H1 (cell line): ENCODE results near the gene UQCRFS1. TPM values are rescaled to one million over a fixed set of nuclear protein-coding genes. Genes with fewer than 3 reads are reported as not detected.

ENCODE experiments used
- CTCF ChIA-PET: fragments of 300-600 bp; sonication (Branson Sonifier 250); formaldehyde crosslinking; loops from one replicate; lab custom pipeline; 2021; ENCODE audit not compliant: partially characterized antibody; lab: Charles Lee
- POLR2A ChIA-PET: fragments of 300-600 bp; sonication (Branson Sonifier 250); formaldehyde crosslinking; loops from one replicate; lab custom pipeline; 2021; ENCODE audit warnings: inconsistent platforms; ENCODE audit not compliant: partially characterized antibody; lab: Charles Lee
- DNase-seq, 2 experiments: peaks; one replicate each; pipeline versions ENCODE4 v3.0.0 to v3.0.0-alpha.2; 2010 to 2022; ENCODE audit warnings: low spot score in 2 of 2, low read depth in 1 of 2, mixed read lengths in 1 of 2
- FAIRE-seq: peaks from 2 replicates; lab custom pipeline; 2011; peaks lifted over from hg19 to GRCh38; lab: Jason Lieb, UNC
- H2AFZ ChIP-seq: 2 replicates; pipeline ENCODE4 v1.8.1; 2012; ENCODE audit warnings: low read length, inconsistent platforms
- H2AK5ac ChIP-seq: 2 replicates; pipeline ENCODE4 v1.6.1; 2013; ENCODE audit warnings: low read depth, low read length
- H2BK120ac ChIP-seq: replicated peaks from 2 replicates; pipeline ENCODE3; 2013; ENCODE audit warnings: low read depth, low read length, inconsistent platforms
- H2BK12ac ChIP-seq: 2 replicates; pipeline ENCODE4 v1.6.1; 2013; ENCODE audit warnings: low read depth, low read length
- H2BK15ac ChIP-seq: 2 replicates; pipeline ENCODE4 v1.6.1; 2013; ENCODE audit warnings: low read length
- H2BK20ac ChIP-seq: 2 replicates; pipeline ENCODE4 v1.6.1; 2013; ENCODE audit warnings: low read length
- H2BK5ac ChIP-seq: 2 replicates; pipeline ENCODE4 v1.6.1; 2013; ENCODE audit warnings: low read depth, low read length
- H3K14ac ChIP-seq: 2 replicates; pipeline ENCODE4 v1.6.1; 2013; ENCODE audit warnings: inconsistent platforms; ENCODE audit not compliant: insufficient read length
- H3K18ac ChIP-seq: 2 replicates; pipeline ENCODE4 v1.6.1; 2013; ENCODE audit warnings: low read length; ENCODE audit errors: extremely low read depth
- H3K23ac ChIP-seq: 2 replicates; pipeline ENCODE4 v1.6.1; 2013; ENCODE audit warnings: inconsistent platforms; ENCODE audit not compliant: insufficient read length
- H3K23me2 ChIP-seq: 2 replicates; pipeline ENCODE4 v1.6.1; 2013; ENCODE audit warnings: low read depth, low read length
- H3K27ac ChIP-seq: 2 replicates; pipeline ENCODE4 v1.6.1; 2011; ENCODE audit warnings: low read depth, low read length, inconsistent platforms
- H3K27me3 ChIP-seq, 4 experiments: replicated peaks in 1 of 4; 1 replicate in 1 of 4; 2 replicates in 3 of 4; pipeline versions ENCODE4 v1.6.1 to v1.8.1; 2011 to 2013; ENCODE audit warnings: low read length in 3 of 4, mild to moderate bottlenecking in 3 of 4, inconsistent platforms in 2 of 4, mixed read lengths in 2 of 4, moderate library complexity in 1 of 4; ENCODE audit not compliant: control insufficient read depth in 3 of 4, insufficient read depth in 3 of 4; ENCODE audit errors: extremely low read depth in 1 of 4
- H3K36me3 ChIP-seq, 4 experiments: 2 replicates each; pipeline versions ENCODE4 v1.6.1 to v1.8.1; 2011 to 2013; ENCODE audit warnings: mild to moderate bottlenecking in 4 of 4, low read length in 3 of 4, moderate library complexity in 2 of 4, control low read depth in 1 of 4, inconsistent platforms in 1 of 4; ENCODE audit not compliant: insufficient read depth in 4 of 4, control insufficient read depth in 2 of 4
- H3K4ac ChIP-seq: replicated peaks from 2 replicates; pipeline ENCODE3; 2013; ENCODE audit warnings: low read length, low read depth, mixed read lengths, inconsistent platforms; ENCODE audit not compliant: insufficient read length
- H3K4me1 ChIP-seq, 4 experiments: replicated peaks in 1 of 4; 1 replicate in 1 of 4; 2 replicates in 3 of 4; pipeline versions ENCODE4 v1.6.1 to v1.8.1; 2011 to 2013; ENCODE audit warnings: low read length in 3 of 4, inconsistent platforms in 2 of 4, mixed read lengths in 1 of 4; ENCODE audit not compliant: insufficient read depth in 4 of 4, control insufficient read depth in 3 of 4
- H3K4me2 ChIP-seq, 2 experiments: 2 replicates each; pipeline versions ENCODE4 v1.6.1 to v1.8.1; 2011 to 2013; ENCODE audit warnings: low read depth in 2 of 2, low read length in 2 of 2, control low read depth in 1 of 2, inconsistent platforms in 1 of 2, mild to moderate bottlenecking in 1 of 2; ENCODE audit not compliant: insufficient read depth in 1 of 2
- H3K4me3 ChIP-seq, 4 experiments: fragments of 200-600, 300-600 bp in 1 of 4; sonication (generic), shearing (Covaris generic), sonication (Bioruptor Twin) in 1 of 4; 2 replicates each; pipeline versions ENCODE4 v1.5.1 to v1.8.1; 2011 to 2016; ENCODE audit warnings: low read length in 4 of 4, low read depth in 3 of 4, control low read depth in 2 of 4, inconsistent platforms in 2 of 4, mild to moderate bottlenecking in 2 of 4, mixed read lengths in 1 of 4, moderate library complexity in 1 of 4; ENCODE audit not compliant: insufficient read depth in 2 of 4; ENCODE audit errors: extremely low read depth in 1 of 4
- H3K56ac ChIP-seq: replicated peaks from 2 replicates; pipeline ENCODE3; 2013; ENCODE audit warnings: low read depth, mild to moderate bottlenecking, mixed read lengths, low read length, inconsistent platforms; ENCODE audit not compliant: insufficient read length
- H3K79me1 ChIP-seq: 2 replicates; pipeline ENCODE4 v1.6.1; 2013; ENCODE audit warnings: low read depth, low read length, control low read depth
- H3K79me2 ChIP-seq, 2 experiments: 2 replicates each; pipeline versions ENCODE4 v1.6.1 to v1.8.1; 2012 to 2013; ENCODE audit warnings: low read length in 2 of 2, mild to moderate bottlenecking in 2 of 2, inconsistent platforms in 1 of 2; ENCODE audit not compliant: insufficient read depth in 2 of 2, control insufficient read depth in 1 of 2
- H3K9ac ChIP-seq, 4 experiments: replicated peaks in 1 of 4; 1 replicate in 1 of 4; 2 replicates in 3 of 4; pipeline versions ENCODE4 v1.6.1 to v1.8.1; 2011 to 2013; ENCODE audit warnings: low read depth in 3 of 4, low read length in 3 of 4, control low read depth in 2 of 4, mild to moderate bottlenecking in 2 of 4, moderate library complexity in 2 of 4, inconsistent platforms in 1 of 4; ENCODE audit errors: extremely low read depth in 1 of 4
- H3K9me3 ChIP-seq, 2 experiments: 2 replicates each; pipeline versions ENCODE4 v1.6.1 to v1.8.1; 2012 to 2013; ENCODE audit warnings: mild to moderate bottlenecking in 2 of 2, moderate library complexity in 2 of 2, control low read depth in 1 of 2, inconsistent platforms in 1 of 2, low read depth in 1 of 2, low read length in 1 of 2, mixed read lengths in 1 of 2; ENCODE audit not compliant: insufficient read depth in 2 of 2
- H4K20me1 ChIP-seq, 2 experiments: replicated peaks in 1 of 2; 2 replicates each; pipeline versions ENCODE3 to v1.8.1; 2011 to 2013; ENCODE audit warnings: inconsistent platforms in 2 of 2, low read length in 2 of 2, mild to moderate bottlenecking in 1 of 2; ENCODE audit not compliant: insufficient read depth in 2 of 2, control insufficient read depth in 1 of 2
- H4K5ac ChIP-seq: 2 replicates; pipeline ENCODE4 v1.6.1; 2013; ENCODE audit warnings: low read length, low read depth, mixed read lengths, inconsistent platforms; ENCODE audit not compliant: insufficient read length
- H4K8ac ChIP-seq: 2 replicates; pipeline ENCODE4 v1.8.0; 2013; ENCODE audit warnings: mild to moderate bottlenecking, moderate library complexity, low read length, inconsistent platforms; ENCODE audit not compliant: insufficient read depth; ENCODE audit errors: extremely low read depth
- H4K91ac ChIP-seq: replicated peaks from 2 replicates; pipeline ENCODE3; 2013; ENCODE audit warnings: low read length, mixed read lengths, inconsistent platforms; ENCODE audit not compliant: insufficient read length
- POLR2A ChIP-seq, 2 experiments: IDR thresholded peaks; 1 replicate in 1 of 2; 2 replicates in 1 of 2; pipeline ENCODE4 v1.6.1; 2011; ENCODE audit warnings: low read depth in 2 of 2, low read length in 2 of 2, mild to moderate bottlenecking in 2 of 2; ENCODE audit errors: control extremely low read depth in 1 of 2
- WGBS, 2 experiments: shearing (Covaris generic) in 1 of 2; methylation state at CpG; one replicate each; pipeline versions ENCODE4 v1.1.6 to v1.1.7; 2013 to 2015; ENCODE audit warnings: low lambda C conversion rate in 2 of 2, mixed read lengths in 2 of 2, inconsistent platforms in 1 of 2, low coverage in 1 of 2, missing lambda C conversion rate in 1 of 2; ENCODE audit not compliant: insufficient replicate concordance in 2 of 2, insufficient coverage in 1 of 2, insufficient read length in 1 of 2; ENCODE audit errors: extremely low coverage in 1 of 2, missing lambda C conversion rate in 1 of 2; 5-methylcytosine and 5-hydroxymethylcytosine counted together
- polyA plus RNA-seq, 7 experiments: library from polyadenylated mRNA; depleted of rRNA in 3 of 7; stranded (reverse) in 5 of 7; unstranded in 2 of 7; fragments of >200 nt in 5 of 7; fragments of 200-250 nt in 2 of 7; gene quantifications; 1 replicate in 5 of 7; 2 replicates in 1 of 7; 4 replicates in 1 of 7; pipeline versions ENCODE4 v1.2.1 to v1.2.3, GENCODE V29; 2011 to 2013; ENCODE audit warnings: missing spikeins in 2 of 7, mixed read lengths in 2 of 7
- total RNA-seq: library from RNA; stranded (reverse); fragmentation: NEBNext Ultra II Directional; extraction: Animal tissue kit (Norgen Biotek cat#: 25700); gene quantifications from 2 replicates; pipeline ENCODE4 v1.2.1, GENCODE V29; 2021
- TF ChIP-seq, protein P1 (sequence below): IDR thresholded peaks from 2 replicates; pipeline ENCODE4 v1.6.1; 2012; ENCODE audit warnings: inconsistent platforms
- TF ChIP-seq, protein P2 (sequence below): IDR thresholded peaks from 2 replicates; pipeline ENCODE4 v1.6.1; 2012; ENCODE audit warnings: inconsistent platforms

Gene UQCRFS1
- total and polyA plus RNA-seq, 2 of the 8 experiments (the other 6 are each of a cell fraction or from before 2014, with no cell fraction given), result 52.4 to 59.1 TPM

DNA sequence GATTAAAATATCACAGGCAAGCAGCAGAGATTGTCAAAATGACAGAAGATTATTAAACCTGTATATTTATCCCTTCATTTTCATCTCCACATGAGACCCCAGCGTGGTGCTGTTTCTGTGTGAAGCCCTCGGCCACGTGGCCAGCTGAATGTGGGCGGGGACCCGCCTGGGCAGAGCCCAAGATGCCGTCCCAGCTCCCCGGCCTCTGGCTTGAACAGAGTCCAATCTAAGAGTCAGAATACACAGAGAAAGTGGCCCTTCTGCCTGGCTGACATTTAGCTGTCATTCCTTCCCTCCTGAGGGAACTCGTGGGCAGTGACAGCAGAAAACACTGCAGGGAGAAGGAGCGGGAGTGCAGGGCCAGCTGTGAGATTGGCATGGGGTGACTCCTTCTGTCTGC lies 34.9 kb upstream of the UQCRFS1 start:
- Histone ChIP-seq H3K18ac (no peak overlapping the region), H3K79me2 (no peaks in the 10 kb centered on the region; a peak in 1 of 4 replicates), H3K23ac (no peak overlapping the region), H4K8ac (no peak overlapping the region), H3K4ac (peak overlapping the region; percentile 28), H2BK12ac (no peak overlapping the region), H2BK20ac (no peak overlapping the region), H4K20me1 (no peaks in the 10 kb centered on the region), H3K4me2 (no peak overlapping the region), H4K5ac (no peak overlapping the region), H2AK5ac (no peak overlapping the region), H2BK120ac (no peak overlapping the region), H3K79me1 (no peaks in the 10 kb centered on the region), H3K27me3 (no peaks in the 10 kb centered on the region), H3K14ac (no peak overlapping the region), H2BK5ac (no peak overlapping the region), H3K27ac (no peak overlapping the region), H4K91ac (no peak overlapping the region), H3K9ac (no peak overlapping the region), H3K56ac (no peak overlapping the region), H3K36me3 (no peaks in the 10 kb centered on the region), H2AFZ (no peak overlapping the region), H3K9me3 (no peaks in the 10 kb centered on the region), H3K4me3 (no peak overlapping the region), H3K4me1 (no peaks in the 10 kb centered on the region; a peak in 1 of 7 replicates), H3K23me2 (no peaks in the 10 kb centered on the region), H2BK15ac (no peak overlapping the region)
- 73% methylated on average over 9 of the region's 9 CpGs; no CpG with 5 or more reads in 1 of the 2 experiments for WGBS, 2 experiments
- POLR2A ChIA-PET, result no interaction called here
- TF ChIP-seq, protein P1, sequence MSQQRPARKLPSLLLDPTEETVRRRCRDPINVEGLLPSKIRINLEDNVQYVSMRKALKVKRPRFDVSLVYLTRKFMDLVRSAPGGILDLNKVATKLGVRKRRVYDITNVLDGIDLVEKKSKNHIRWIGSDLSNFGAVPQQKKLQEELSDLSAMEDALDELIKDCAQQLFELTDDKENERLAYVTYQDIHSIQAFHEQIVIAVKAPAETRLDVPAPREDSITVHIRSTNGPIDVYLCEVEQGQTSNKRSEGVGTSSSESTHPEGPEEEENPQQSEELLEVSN, result peak; percentile 15; the same call in 1 of the 2 replicates
- TF ChIP-seq POLR2A (IDR thresholded peaks at IDR 0.05; ENCODE audit: control extremely low read depth in 1 of 2, low read depth in 2 of 2, low read length in 2 of 2), result no peak
- TF ChIP-seq, protein P2, sequence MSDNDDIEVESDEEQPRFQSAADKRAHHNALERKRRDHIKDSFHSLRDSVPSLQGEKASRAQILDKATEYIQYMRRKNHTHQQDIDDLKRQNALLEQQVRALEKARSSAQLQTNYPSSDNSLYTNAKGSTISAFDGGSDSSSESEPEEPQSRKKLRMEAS, result peak; percentile 10; the same call in 1 of the 2 replicates
- CTCF ChIA-PET, result interaction anchor here (1.2 to 9.7 kb wide), 8 partner anchors 11 to 276 kb away, joined by 3 to 117 read pairs (median 4); no protein-coding TSS in a partner anchor
- FAIRE-seq, result no peak
- no peak for DNase-seq
